H1 (cell line): Measurements from ENCODE around the gene DIP2C. TPM values are rescaled to one million over a fixed set of nuclear protein-coding genes. Genes with fewer than 3 reads are reported as not detected.

Experiments
- E2F6 ChIP-seq: IDR thresholded peaks from 2 replicates; pipeline ENCODE4 v1.6.1; 2012; ENCODE audit warnings: inconsistent platforms
- polyA plus RNA-seq, 7 experiments: library from polyadenylated mRNA; depleted of rRNA in 3 of 7; stranded (reverse) in 5 of 7; unstranded in 2 of 7; fragments of >200 nt in 5 of 7; fragments of 200-250 nt in 2 of 7; gene quantifications; 1 replicate in 5 of 7; 2 replicates in 1 of 7; 4 replicates in 1 of 7; pipeline versions ENCODE4 v1.2.1 to v1.2.3, GENCODE V29; 2011 to 2013; ENCODE audit warnings: missing spikeins in 2 of 7, mixed read lengths in 2 of 7
- total RNA-seq: library from RNA; stranded (reverse); fragmentation: NEBNext Ultra II Directional; extraction: Animal tissue kit (Norgen Biotek cat#: 25700); gene quantifications from 2 replicates; pipeline ENCODE4 v1.2.1, GENCODE V29; 2021

The DIP2C gene
- total and polyA plus RNA-seq, 2 of the 8 experiments (the other 6 are each of a cell fraction or from before 2014, with no cell fraction given), result 3.8 to 9.3 TPM

- TF ChIP-seq E2F6, result no peak
Observed at GRCh38 chr10:625751-626711, 63.4 kb downstream of the DIP2C start (continued).
